T47D (cell line): ENCODE measurements around the gene ZNF519.

Experiments
- DNase-seq, 2 experiments: peaks; one replicate each; pipeline versions ENCODE4 v3.0.0 to v3.0.0-alpha.2; 2011 to 2012; ENCODE audit warnings: low read depth in 1 of 2, low spot score in 1 of 2
- JUND ChIP-seq: IDR thresholded peaks from 2 replicates; pipeline ENCODE4 v1.6.1; 2012; ENCODE audit warnings: low read depth
- in situ Hi-C: cut with HindIII; loops from 2 replicates; pipeline ENCODE4 v1.10.0; 2016; ENCODE audit warnings: low sequenced_read_pairs, low pct_unique_long_range_greater_than_20kb

The ZNF519 gene

GRCh38 chr18:14089191-14089590 lies 43.0 kb downstream of the ZNF519 start:
- in situ Hi-C loops = no loop called here

GRCh38 chr18:14086458-14087231 lies 45.6 kb downstream of the ZNF519 start:
- TF ChIP-seq JUND = no peak
- in situ Hi-C loops = no loop called here
- peak; percentile 14 to 65 for DNase-seq

More at GRCh38 chr18:14089191-14089590, 43.0 kb downstream of the ZNF519 start:
- no peak for TF ChIP-seq JUND
- no peak for DNase-seq

- in situ Hi-C loops = no loop called here
- DNase-seq = no peak
- TF ChIP-seq JUND = no peak
Observed at GRCh38 chr18:14085770-14086457, 46.3 kb downstream of the ZNF519 start.

- DNase-seq = peak in 1 of 2 experiments; percentile 5
- in situ Hi-C loops = no loop called here
- TF ChIP-seq JUND = no peak
Observed at GRCh38 chr18:14075196-14075595, 57.0 kb downstream of the ZNF519 start.

- peak in 1 of 2 experiments; percentile 23 for DNase-seq
- no peak for TF ChIP-seq JUND
- in situ Hi-C loops = no loop called here
Observed at GRCh38 chr18:14074187-14074586, 58.0 kb downstream of the ZNF519 start.

- DNase-seq = no peak
- no peak for TF ChIP-seq JUND
- in situ Hi-C loops = no loop called here
Observed at GRCh38 chr18:14053661-14054060, 78.6 kb downstream of the ZNF519 start.
